Endodermal cell (in vitro differentiated cells): ENCODE data around the gene CELF3. TPM values are rescaled to one million over a fixed set of nuclear protein-coding genes. Genes with fewer than 3 reads are reported as not detected.

ENCODE experiments used
- DNase-seq: peaks from one replicate; pipeline ENCODE4 v3.0.0-alpha.2; 2017
- H3K27ac ChIP-seq: 2 replicates; pipeline ENCODE4 v1.5.1; 2013; ENCODE audit warnings: mild to moderate bottlenecking, low read depth, low read length, moderate library complexity
- H3K27me3 ChIP-seq: 2 replicates; pipeline ENCODE4 v1.6.1; 2013; ENCODE audit warnings: mild to moderate bottlenecking, low read length, moderate library complexity; ENCODE audit not compliant: insufficient read depth, control insufficient read depth, poor library complexity, severe bottlenecking
- H3K36me3 ChIP-seq: 2 replicates; pipeline ENCODE4 v1.7.0; 2013; ENCODE audit warnings: mild to moderate bottlenecking, low read length, moderate library complexity; ENCODE audit not compliant: control insufficient read depth, insufficient read depth
- H3K4me1 ChIP-seq: one replicate; pipeline ENCODE4 v1.7.0; 2013; ENCODE audit warnings: low read length; ENCODE audit not compliant: control insufficient read depth, insufficient read depth
- H3K4me3 ChIP-seq: 2 replicates; pipeline ENCODE4 v1.5.1; 2013; ENCODE audit warnings: mild to moderate bottlenecking, low read length, moderate library complexity
- H3K9ac ChIP-seq: 2 replicates; pipeline ENCODE4 v1.6.1; 2013; ENCODE audit warnings: mild to moderate bottlenecking, low read length, moderate library complexity; ENCODE audit not compliant: poor library complexity, severe bottlenecking; ENCODE audit errors: extremely low read depth
- H3K9me3 ChIP-seq: 2 replicates; pipeline ENCODE4 v1.6.1; 2013; ENCODE audit warnings: mild to moderate bottlenecking, low read length, moderate library complexity; ENCODE audit not compliant: control insufficient read depth
- H3K27ac Mint-ChIP-seq: 2 replicates; pipeline ENCODE4 v1.8.0; 2020; ENCODE audit warnings: mixed read lengths
- H3K27me3 Mint-ChIP-seq: 2 replicates; pipeline ENCODE4 v1.8.0; 2021; ENCODE audit warnings: mild to moderate bottlenecking, mixed read lengths; ENCODE audit not compliant: insufficient read depth
- H3K36me3 Mint-ChIP-seq: 2 replicates; pipeline ENCODE4 v1.8.0; 2020; ENCODE audit warnings: low read depth, mixed read lengths
- H3K4me1 Mint-ChIP-seq: 2 replicates; pipeline ENCODE4 v1.8.0; 2020; ENCODE audit warnings: mixed read lengths
- H3K4me3 Mint-ChIP-seq: 2 replicates; pipeline ENCODE4 v1.8.0; 2020; ENCODE audit warnings: mild to moderate bottlenecking, moderate library complexity, mixed read lengths
- H3K9me3 Mint-ChIP-seq: 2 replicates; pipeline ENCODE4 v1.8.0; 2020; ENCODE audit warnings: mild to moderate bottlenecking, mixed read lengths
- WGBS, 2 experiments: methylation state at CpG; one replicate each; pipeline versions ENCODE4 v1.1.5 to v1.1.7; 2013; ENCODE audit warnings: missing lambda C conversion rate in 2 of 2, mixed read lengths in 1 of 2; ENCODE audit not compliant: insufficient coverage in 1 of 2, insufficient read length in 1 of 2; 5-methylcytosine and 5-hydroxymethylcytosine counted together
- total RNA-seq, 2 donors: library from RNA; stranded (reverse); fragmentation: NEBNext Ultra II Directional in 1 of 2; extraction: Animal tissue kit (Norgen Biotek cat#: 25700) in 1 of 2; gene quantifications; 2 replicates in 1 of 2; 3 replicates in 1 of 2; pipeline ENCODE4 v1.2.1, GENCODE V29; 2021
- TF ChIP-seq, protein P1 (sequence below): fragments of 200-600 bp; sonication (generic); conservative IDR thresholded peaks from 2 replicates; pipeline ENCODE4 v1.5.0; 2021; ENCODE audit warnings: antibody characterized with exemption, mild to moderate bottlenecking

The CELF3 gene
- total RNA-seq, 2 donors from 2014 or later, result 0.24 to 0.40 TPM

DNA sequence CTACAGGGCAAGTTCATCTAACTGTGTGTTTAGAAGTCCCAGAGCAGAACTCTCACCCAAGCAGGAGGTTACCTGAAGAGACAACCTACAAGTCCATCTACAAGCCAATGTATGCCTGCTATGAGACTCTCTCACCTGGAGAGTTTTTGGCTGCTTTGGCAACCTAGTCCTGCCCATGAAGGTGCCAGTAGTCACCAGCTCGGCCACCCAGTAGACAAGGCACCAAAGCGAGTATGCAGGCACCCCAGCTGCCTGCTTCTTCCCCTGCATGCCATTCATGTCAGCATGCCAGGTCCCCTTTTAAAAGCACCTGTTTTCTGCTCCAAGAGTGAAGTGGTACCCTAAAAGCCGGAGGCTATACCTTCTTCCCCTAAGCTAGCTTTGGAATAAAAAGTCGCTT is 24.9 kb upstream of the CELF3 start:
- Histone ChIP-seq H3K4me3 (no peak overlapping the region), H3K9me3 (peaks cover 18% of the 10 kb centered on the region), H3K4me1 (no peaks in the 10 kb centered on the region), H3K27me3 (peaks cover 29% of the 10 kb centered on the region), H3K9ac (no peak overlapping the region), H3K36me3 (no peaks in the 10 kb centered on the region), H3K27ac (no peak overlapping the region)
- DNase-seq, result no peak
- TF ChIP-seq, protein P1, sequence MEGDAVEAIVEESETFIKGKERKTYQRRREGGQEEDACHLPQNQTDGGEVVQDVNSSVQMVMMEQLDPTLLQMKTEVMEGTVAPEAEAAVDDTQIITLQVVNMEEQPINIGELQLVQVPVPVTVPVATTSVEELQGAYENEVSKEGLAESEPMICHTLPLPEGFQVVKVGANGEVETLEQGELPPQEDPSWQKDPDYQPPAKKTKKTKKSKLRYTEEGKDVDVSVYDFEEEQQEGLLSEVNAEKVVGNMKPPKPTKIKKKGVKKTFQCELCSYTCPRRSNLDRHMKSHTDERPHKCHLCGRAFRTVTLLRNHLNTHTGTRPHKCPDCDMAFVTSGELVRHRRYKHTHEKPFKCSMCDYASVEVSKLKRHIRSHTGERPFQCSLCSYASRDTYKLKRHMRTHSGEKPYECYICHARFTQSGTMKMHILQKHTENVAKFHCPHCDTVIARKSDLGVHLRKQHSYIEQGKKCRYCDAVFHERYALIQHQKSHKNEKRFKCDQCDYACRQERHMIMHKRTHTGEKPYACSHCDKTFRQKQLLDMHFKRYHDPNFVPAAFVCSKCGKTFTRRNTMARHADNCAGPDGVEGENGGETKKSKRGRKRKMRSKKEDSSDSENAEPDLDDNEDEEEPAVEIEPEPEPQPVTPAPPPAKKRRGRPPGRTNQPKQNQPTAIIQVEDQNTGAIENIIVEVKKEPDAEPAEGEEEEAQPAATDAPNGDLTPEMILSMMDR, result no peak
- peaks cover 19% of the 10 kb centered on the region for H3K9me3 Mint-ChIP-seq
- 88 to 93% methylated on average over 4 of the region's 4 CpGs for WGBS, 2 experiments
- H3K36me3 Mint-ChIP-seq, result no peaks in the 10 kb centered on the region
- no peak overlapping the region for H3K27ac Mint-ChIP-seq
- H3K4me3 Mint-ChIP-seq, result no peak overlapping the region
- no peaks in the 10 kb centered on the region for H3K4me1 Mint-ChIP-seq
- peaks cover 24% of the 10 kb centered on the region for H3K27me3 Mint-ChIP-seq

DNA sequence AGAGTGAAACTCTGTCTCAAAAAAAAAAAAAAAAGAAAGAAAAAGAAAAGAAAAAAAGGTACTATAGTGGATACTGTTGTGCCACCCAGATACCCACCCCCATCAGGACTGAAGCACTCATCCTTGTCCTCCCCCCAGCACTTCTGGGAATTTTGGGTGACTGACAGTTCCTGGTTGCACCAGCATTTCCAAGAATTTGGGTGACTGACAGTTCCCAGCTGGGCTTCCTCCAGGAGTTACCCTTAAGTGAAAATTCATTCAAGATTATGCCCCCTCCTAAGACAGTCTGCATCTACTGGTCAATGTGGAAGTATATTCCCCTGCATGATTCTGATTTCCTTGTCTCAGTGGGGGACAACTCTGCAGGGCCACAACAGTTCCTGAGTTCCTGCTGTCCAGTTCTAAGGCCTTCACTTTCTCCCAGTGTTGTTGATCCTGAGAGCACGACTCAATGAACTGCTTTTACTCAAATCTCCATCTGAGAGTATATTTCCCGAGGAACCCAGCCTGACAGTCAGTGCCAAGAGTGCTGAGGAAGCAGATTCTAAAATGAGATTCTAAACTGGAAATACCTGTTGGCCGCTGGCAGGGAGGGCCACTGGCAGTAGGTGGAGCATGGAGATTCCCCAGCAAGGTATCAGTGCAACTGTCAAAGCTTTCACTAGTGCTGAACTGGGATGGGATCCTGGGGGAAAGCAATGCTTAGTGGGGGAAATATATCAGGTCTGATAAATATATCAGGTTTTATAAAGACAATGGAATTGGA is 23.2 kb upstream of the CELF3 start:
- H3K27ac Mint-ChIP-seq, result no peak overlapping the region
- peaks cover 20% of the 10 kb centered on the region for H3K9me3 Mint-ChIP-seq
- no peaks in the 10 kb centered on the region for H3K36me3 ChIP-seq
- no peak overlapping the region for H3K4me3 ChIP-seq
- no peak overlapping the region for H3K9ac ChIP-seq
- TF ChIP-seq, protein P1, result no peak
- no peaks in the 10 kb centered on the region for H3K4me1 ChIP-seq
- 85% methylated on average over 3 of the region's 3 CpGs; no CpG with 5 or more reads in 1 of the 2 experiments for WGBS, 2 experiments
- H3K27me3 ChIP-seq, result peaks cover 20% of the 10 kb centered on the region
- no peaks in the 10 kb centered on the region for H3K4me1 Mint-ChIP-seq
- peaks cover 17% of the 10 kb centered on the region for H3K27me3 Mint-ChIP-seq
- DNase-seq, result peak; percentile 51
- peaks cover 18% of the 10 kb centered on the region for H3K9me3 ChIP-seq
- H3K4me3 Mint-ChIP-seq, result no peak overlapping the region
- H3K27ac ChIP-seq, result no peak overlapping the region
- no peaks in the 10 kb centered on the region for H3K36me3 Mint-ChIP-seq

DNA sequence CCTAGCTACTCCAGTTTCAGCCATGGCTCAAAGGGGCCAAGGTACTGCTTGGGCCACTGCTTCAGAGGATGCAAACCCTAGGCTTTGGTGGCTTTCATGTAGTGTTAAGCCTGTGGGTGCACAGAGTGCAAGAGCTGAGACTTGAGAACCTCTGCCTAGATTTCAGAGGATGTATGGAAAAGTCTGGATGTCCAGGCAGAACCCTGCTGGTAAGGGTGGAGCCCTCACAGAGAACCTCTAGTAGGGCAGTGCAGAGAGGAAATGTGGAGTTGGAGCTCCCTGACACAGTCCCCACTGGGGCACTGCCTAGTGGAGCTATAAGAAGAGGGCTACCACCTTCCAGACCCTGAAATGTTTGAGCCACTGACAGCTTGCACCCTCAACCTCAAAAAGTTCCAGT is 20.9 kb upstream of the CELF3 start:
- no peak overlapping the region for H3K27ac ChIP-seq
- H3K4me1 ChIP-seq, result no peaks in the 10 kb centered on the region
- TF ChIP-seq, protein P1, result no peak
- H3K27me3 ChIP-seq, result no peaks in the 10 kb centered on the region
- H3K4me1 Mint-ChIP-seq, result no peaks in the 10 kb centered on the region
- no peak overlapping the region for H3K9ac ChIP-seq
- no peak overlapping the region for H3K4me3 ChIP-seq
- H3K9me3 Mint-ChIP-seq, result peaks cover 20% of the 10 kb centered on the region
- DNase-seq, result no peak
- no peaks in the 10 kb centered on the region for H3K36me3 Mint-ChIP-seq
- H3K4me3 Mint-ChIP-seq, result no peak overlapping the region
- H3K27ac Mint-ChIP-seq, result no peak overlapping the region
- H3K36me3 ChIP-seq, result no peaks in the 10 kb centered on the region
- peaks cover 18% of the 10 kb centered on the region for H3K9me3 ChIP-seq
- H3K27me3 Mint-ChIP-seq, result peaks cover 10% of the 10 kb centered on the region
